Inflammatory macrophage (primary cell): ENCODE data around the gene MB.

Experiments used
- DNase-seq, 2 donors: peaks; one replicate each; pipeline ENCODE4 v3.0.0-alpha.2; 2020 to 2022

The MB gene

GRCh38 chr22:35593071-35593890 is 23.8 kb downstream of the MB start:
- no peak for DNase-seq

GRCh38 chr22:35592418-35592967 is 24.6 kb downstream of the MB start:
- DNase-seq = no peak

GRCh38 chr22:35591714-35592417 is 25.3 kb downstream of the MB start:
- DNase-seq = no peak

- peak in 1 of 2 donors; percentile 48 for DNase-seq
These were observed 26.4 kb downstream of the MB start for GRCh38 chr22:35590634-35591295.

- no peak for DNase-seq
These were observed 27.4 kb downstream of the MB start for GRCh38 chr22:35589756-35590093.

GRCh38 chr22:35589071-35589755 is 27.9 kb downstream of the MB start:
- peak; percentile 92 to 96 for DNase-seq

GRCh38 chr22:35587896-35588295 is 29.2 kb downstream of the MB start:
- no peak for DNase-seq

- DNase-seq = no peak
These were observed 29.7 kb downstream of the MB start for GRCh38 chr22:35587447-35587870.

GRCh38 chr22:35586771-35587170 is 30.4 kb downstream of the MB start:
- DNase-seq = no peak

GRCh38 chr22:35582861-35583670 is 34.1 kb downstream of the MB start:
- peak; percentile 45 to 60 for DNase-seq

GRCh38 chr22:35582218-35582860 is 34.8 kb downstream of the MB start:
- no peak for DNase-seq

GRCh38 chr22:35581023-35581413 is 36.1 kb downstream of the MB start:
- no peak for DNase-seq

- no peak for DNase-seq
These were observed 36.6 kb downstream of the MB start for GRCh38 chr22:35580351-35581022.

- DNase-seq = no peak
These were observed 38.1 kb downstream of the MB start for GRCh38 chr22:35578836-35579575.

GRCh38 chr22:35577799-35578659 is 39.1 kb downstream of the MB start:
- DNase-seq = no peak

- DNase-seq = no peak
These were observed 40.5 kb downstream of the MB start for GRCh38 chr22:35576671-35577070.

GRCh38 chr22:35575116-35575748 is 41.9 kb downstream of the MB start:
- peak in 1 of 2 donors; percentile 10 for DNase-seq

GRCh38 chr22:35572556-35572955 is 44.6 kb downstream of the MB start:
- peak in 1 of 2 donors; percentile 31 for DNase-seq
